GM19023 (cell line): ENCODE measurements around the gene FAM20C.
"Not testable (repeated sequence)": the region's sequence is repeated elsewhere in the genome, so short reads cannot be mapped to it uniquely, and the experiment has no call there.

Experiments used
- ATAC-seq: cut with Tn5 transposase; IDR thresholded peaks from one replicate; pipeline ENCODE4 v1.9.1; 2021; ENCODE audit warnings: mild to moderate bottlenecking, moderate library complexity; ENCODE audit not compliant: unreplicated experiment

Gene FAM20C

DNA sequence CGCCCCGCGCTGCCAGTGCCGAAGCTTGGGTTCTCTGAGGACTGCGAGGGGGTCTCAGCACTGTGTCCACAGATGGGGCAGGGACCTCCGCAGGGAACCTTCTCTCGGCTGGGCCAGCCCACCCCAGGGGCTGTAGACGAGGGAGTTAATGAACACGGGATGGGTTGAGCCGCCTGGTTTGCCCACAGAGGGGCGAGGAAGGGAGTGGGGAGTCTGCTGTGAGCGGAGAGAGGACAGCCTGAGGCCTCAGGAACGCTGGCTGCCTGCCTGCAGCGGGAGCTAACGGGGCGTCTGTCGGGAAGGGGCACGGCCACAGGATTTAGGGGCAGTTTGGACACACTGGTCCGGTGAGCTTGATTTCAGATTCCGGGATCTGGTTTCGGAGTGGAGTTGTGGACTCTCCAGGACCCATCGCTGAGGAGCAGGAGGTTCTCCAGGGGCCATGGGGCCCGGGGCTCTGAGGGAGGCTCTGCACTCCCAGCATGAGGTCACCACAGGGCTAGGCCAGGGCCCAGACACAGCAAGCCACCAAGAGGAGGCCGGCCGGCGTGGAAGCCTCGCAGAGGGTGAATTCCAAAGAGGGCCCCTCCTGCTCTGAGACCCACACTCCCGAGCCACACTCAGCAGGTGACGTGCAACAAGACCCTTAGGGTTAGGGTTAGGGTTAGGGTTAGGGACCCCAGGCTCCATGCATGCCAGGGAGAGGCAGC, 19.0 kb upstream of the FAM20C start:
- ATAC-seq: no peak

DNA sequence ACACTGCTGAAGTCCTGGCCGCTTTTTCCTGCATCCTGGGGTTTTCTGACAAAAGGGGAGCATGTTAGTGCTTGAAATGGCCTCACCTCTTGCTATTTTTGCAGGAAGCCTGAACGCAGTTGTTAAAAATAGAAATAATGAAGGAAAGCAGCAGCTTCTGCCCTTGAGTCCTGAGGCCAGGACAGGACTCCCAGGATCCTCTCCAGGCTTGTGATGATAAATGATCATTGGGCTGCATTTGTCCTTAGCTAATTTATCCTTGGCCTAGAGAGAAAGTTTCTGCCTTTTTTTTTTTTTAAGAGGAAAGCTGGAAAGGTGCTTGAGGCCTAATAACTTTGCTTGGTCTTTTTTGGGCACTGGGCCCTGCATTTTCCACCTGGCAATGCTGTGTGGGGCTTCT, 17.7 kb upstream of the FAM20C start:
- ATAC-seq: no peak

DNA sequence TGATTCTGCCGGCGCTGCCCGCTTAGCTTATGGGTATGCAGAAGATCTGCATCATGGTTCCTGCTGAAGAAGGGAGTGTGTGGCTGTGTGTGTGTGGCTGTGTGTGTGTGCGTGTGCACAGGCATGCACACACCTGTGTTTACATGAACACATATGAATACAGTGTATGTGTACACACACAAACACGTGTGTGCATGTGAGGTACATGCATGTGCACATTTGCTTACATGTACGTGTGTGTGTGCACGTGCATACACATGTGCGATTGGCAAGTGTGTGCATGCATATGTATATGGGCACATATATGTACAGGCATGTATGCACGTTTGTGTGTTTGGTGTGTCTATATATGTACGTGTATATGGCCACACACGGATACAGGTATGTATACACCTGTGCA, 16.4 kb upstream of the FAM20C start:
- ATAC-seq: no peak

DNA sequence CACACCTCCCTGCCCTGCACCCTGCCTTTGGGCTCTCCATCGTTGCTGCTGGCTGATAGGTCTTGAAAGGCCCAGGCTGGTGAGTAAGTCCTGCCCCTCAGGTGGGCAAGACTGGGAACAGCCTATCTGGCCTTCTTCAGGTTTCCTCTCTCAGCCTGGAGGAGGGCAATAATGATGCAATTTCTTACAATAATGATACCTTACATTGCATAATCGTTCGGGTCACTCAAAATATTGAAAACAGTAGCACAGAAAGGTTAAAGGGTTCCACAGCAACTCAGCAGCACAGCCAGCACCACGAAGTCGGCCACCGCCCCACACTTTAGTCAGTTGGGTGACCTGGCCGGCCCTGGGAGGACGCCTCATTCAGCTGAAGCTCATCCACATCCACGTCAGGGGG, 16.0 kb upstream of the FAM20C start:
- no peak for ATAC-seq

DNA sequence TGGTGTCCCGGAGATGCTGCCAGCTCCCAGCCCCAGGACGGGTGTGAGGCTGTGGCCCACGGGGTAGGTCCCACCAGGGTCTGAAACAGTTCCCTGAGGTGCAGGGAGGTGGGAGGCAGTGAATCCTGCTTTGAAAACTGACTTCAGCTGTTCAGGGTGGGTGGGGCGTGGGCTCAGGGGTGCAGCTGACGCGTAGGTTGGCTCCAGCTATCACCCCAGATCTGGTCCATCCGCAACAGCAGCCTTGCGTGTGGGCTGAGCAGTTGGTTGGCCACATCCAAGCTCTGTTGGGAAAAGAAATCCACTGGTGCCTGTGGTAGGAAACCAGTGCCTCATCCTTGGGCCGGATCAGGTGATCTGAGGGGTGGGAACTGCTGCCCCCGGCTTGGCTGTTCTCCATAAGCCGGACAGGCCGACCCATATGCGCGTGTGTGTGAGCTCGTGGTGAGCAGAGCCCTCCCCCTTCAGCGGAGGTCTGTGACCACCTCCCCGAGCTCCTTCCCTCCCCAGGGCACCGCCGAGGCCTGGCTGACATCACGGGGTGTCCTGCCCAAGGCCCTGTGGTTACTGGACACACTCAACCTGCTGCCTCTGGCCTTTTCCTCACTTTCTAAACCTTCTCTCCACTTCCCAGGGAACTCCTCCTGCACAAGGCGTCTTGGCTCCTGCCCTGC, 15.4 kb upstream of the FAM20C start:
- ATAC-seq: no peak

DNA sequence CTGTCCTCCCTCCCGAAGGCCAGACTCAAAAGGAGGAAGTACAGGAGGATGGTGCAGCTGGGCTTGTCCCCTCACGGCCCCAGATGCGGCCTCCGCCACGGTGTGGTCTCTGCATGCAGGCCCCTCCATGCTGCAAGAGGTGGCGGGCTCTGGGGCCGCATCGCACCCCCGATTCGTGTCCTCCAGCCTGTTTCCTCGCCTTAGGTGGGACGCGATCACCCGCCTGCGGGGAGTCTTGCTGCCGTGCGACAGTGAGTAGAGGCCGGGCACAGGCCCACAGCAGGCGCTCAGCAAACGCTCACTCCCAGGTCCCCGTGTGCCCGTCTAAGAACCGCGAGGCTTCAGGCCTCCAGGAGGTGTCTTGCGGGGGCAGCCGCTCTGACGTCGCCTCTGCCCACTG, 13.9 kb upstream of the FAM20C start:
- ATAC-seq: no peak

DNA sequence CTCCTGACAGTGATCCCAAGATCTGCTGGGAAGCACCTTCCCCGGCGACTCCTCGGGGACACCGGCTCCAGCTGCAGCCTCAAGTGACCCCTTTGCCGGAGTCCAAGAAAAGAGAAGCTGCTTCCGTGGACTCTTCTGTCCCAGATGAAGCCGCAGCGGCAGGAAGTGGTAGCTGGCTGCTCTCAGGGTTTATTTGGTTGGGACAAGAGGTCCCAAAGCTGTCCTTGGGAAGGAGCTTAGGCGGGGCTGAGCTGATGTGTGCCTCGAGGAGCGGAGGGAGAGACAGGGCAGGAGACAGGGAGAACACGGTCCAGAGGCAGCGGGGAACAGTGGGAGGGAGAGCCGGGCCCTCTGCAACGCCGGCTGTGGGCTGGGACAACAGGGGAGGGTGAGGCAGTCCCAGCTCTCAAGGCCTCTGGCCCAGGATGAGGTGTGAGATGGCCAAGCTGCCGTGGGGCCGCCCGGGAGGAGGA, 13.1 kb upstream of the FAM20C start:
- no peak for ATAC-seq

DNA sequence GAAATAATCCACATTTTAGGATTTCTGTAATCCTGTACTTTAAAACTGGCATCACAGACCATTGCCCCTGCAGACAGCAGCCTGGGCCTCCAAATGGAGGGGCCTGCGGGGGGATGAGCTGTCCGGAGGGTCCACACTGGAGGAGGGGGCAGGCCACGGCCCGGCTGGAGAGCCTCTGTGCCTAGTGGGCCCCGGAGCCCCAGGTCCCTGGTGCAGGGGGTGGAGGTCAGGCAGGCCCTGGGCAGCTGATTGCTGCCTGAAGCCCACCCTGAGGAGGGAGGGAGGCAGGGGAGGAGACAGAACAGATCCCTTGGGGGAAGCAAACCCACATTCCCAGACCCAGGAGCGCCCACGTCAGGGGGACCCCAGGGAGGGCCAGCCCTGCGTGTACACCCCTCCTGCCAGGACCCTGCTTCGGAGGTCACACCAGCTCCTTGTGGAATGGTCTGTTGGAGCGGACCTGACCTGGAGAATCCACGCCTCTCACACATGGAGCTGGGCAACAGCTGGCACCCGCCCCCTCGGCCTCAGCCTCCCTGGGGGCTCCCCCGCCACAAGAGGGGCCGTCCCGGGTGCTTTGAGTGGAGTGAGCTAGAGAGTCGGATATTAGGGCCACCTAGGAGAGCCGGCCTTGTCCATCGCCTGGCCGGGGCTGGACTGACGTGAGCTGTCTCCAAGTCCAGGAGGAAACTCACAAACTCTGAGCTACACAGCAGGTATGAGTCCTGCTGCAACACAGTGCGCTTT, 12.2 kb upstream of the FAM20C start:
- no peak for ATAC-seq

DNA sequence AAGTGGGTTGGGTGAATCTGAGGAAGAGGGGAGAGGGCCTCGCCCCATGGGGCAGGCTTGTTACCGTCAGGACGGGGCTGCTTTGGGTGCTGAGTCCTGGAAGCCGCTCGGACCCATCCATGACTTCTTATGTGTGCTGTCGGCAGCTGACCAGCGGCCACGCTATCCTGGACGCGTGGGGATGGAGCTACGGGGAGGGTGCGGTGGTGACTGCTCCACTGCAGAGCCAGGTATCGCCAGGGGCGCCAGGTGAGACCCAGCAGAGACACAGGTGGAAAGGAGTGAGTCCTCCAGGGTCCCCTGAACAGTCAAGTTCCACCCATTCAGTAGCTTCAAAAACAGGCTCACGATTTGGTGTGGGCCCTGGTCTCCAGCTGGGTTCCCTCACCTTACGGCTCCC, 10.6 kb upstream of the FAM20C start:
- no peak for ATAC-seq

DNA sequence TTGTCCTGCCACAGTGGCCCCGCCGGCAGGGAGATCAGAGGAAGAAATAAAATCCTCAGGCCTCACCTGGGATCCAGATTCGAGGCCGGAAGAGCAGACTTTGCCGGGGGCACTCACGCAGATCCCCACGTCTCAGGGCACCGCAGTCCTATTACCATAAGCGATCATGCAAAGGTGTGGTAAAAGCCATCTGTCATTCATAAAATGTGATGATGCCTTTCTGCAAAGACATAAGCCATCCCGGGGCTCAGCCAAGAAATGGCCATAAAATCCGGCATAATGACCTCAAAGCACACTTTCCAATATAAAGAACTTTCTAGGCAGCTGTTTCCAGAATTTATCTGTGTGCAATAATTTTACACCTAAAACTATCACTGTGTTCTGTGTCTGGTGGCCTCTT, 9.9 kb upstream of the FAM20C start:
- not testable (repeated sequence) for ATAC-seq

DNA sequence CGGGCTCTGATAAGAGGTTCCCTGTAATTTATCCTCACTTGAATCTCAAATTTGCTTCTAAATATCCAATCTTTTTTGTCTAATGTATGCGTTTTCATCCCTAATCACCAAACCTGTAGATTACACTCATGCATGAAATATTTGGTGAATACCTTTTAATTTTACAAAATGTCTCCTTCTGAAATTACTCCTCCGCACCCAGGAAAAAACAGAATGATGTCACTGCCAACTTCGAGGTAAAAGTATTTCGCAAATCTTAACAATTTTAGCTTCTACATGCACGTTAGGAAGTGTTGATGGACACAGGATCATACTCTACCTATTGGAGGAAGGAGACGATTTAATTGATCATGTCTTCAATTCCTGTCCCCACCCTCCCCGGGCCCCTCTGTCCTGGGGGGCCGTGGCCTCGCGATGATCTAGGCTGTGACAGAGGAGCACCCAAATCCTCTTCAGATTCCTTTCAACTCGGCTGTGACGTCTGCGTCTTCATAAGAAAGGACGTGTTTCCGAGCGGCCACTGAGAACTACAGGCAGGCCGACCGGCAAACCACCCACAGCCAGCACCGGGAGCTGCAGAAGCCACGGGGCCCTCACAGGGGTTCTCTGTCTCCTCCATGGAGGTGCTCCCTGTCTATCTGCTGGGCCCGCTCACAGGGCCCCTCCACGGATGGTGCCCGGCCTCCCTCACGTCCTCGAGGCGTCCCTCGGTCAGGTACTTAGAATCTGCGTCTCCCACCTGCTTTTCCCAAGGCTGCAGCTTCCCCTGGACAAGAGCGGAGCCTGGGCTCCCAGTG, 8.7 kb upstream of the FAM20C start:
- ATAC-seq: no peak

DNA sequence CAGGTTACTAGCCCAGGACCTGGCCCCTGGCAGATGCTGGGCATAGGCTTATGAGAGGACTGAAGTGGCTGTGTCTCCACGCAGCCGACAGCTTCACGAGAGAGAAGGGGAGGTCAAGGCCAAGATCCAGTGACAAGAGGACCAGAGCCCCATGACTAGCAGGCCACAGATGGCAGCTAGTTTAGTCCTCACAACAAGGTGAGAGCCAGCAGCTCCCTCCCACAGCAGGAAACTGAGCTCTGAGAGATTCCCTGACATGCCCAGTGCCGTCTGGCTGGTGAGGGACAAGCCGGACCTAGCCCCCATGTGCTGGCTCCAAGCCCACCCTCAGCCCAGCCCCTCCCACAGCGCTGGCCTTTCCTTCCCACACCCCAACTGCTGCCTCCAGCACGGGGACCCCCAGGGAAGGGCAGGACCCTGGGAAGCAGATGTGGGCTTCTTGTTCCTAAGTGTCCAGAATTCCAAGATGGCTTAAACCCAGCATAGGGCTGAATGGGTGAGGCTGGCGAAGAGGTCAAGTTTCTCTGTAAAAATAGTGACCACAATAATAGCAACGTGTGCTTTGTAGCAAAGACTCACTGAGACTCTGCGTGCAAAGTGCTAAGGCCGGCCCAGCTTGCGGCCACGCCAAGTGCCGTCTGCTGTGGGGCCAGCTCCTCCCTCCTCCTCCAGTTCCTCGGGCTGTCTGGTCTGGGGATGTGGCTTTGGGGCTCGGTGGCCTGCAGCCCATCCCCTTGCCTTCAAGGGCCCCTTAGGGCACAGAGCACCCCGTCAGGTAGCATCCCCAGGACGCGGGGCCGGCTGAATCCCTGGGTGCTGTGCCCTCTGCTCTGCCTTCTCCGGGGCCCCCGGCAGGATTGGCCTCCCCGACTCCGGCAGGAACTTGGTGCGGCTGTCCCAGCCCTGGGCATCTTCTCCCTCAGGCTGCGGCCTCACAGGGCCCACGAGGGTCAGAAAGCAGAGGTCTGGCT, 7.8 kb upstream of the FAM20C start:
- ATAC-seq: no peak

DNA sequence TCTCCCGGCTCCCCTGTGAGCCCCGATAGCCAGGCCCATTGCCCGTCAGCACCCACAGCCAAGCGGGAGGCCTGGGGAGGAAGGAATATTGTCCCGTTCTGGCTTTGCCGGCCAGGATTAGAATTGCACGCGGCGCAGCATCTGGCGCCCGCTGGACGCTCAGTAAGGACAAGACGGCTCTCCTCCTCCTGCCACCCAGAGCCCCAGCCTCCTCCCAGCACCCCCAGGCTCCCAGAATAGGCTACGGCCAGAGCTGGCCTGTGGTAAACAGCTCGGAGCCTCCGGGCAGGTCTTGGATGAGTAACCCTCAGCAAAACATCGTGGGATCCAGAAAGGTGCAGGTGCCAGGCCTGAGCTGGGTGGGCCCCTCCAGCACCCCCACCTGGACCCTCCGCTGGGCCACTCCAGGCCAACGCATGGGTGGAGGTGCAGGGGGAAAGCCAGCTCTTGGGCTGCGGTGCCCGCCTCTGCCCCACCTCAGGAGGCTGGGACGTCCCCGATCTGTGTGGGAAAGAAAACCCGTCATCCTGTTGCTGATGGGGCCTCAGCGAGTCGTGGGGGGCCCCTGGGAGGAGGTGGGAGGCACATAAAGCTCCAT, 5.8 kb upstream of the FAM20C start:
- ATAC-seq: no peak

DNA sequence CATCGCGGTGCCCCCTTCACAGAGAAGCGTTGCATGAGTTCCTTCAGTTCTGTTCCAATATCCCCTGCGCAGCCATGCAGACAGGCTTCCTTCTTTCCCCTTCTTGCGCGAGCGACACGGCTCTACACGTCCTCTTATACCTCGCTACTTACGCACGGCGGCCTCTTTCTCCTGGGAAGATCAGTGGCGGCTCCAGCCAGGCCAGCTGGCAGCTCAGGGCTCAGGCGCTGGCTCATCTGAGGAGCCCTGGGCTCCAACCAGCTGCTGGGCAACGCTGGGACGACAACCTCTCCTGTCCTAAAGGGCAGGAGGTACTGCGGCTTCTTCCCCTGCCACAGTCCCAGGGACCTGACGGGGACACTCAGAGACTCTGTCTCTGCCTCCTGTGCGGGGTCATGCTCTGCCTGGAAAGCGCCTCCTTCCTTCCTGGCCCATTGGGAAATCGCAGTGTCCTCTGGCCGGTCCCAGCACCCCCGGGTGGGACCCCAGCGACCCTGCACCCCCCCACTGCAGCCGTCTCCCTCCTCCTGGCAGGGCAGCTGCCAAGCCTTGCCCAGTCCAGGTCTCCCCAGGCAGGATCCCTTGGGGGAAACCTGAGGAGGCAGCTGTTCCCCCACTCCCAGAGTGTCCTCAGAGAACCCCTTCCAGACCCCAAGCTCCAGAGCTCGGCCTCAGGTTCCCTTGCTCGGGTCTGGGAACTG, 5.0 kb upstream of the FAM20C start:
- no peak for ATAC-seq

DNA sequence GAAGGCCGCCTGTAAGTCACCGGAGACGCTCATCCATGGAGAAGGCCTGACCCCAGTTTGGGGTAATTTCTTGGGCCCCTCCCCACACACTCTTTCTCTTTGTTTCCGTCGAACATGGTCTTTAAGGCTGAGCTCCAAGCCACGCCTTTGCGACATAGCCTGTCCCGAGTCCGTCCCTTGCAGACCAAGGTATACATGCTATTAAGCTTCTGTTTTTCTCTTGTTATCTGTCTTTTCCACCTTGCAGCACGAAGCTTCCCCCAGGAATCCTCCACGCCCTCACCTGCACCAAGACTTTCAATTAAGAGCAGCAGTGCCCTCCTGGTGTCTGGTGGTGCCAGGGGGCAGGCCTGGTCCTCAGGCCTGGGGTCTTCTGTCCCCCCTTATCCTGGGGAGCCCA, 4.2 kb upstream of the FAM20C start:
- ATAC-seq: no peak

DNA sequence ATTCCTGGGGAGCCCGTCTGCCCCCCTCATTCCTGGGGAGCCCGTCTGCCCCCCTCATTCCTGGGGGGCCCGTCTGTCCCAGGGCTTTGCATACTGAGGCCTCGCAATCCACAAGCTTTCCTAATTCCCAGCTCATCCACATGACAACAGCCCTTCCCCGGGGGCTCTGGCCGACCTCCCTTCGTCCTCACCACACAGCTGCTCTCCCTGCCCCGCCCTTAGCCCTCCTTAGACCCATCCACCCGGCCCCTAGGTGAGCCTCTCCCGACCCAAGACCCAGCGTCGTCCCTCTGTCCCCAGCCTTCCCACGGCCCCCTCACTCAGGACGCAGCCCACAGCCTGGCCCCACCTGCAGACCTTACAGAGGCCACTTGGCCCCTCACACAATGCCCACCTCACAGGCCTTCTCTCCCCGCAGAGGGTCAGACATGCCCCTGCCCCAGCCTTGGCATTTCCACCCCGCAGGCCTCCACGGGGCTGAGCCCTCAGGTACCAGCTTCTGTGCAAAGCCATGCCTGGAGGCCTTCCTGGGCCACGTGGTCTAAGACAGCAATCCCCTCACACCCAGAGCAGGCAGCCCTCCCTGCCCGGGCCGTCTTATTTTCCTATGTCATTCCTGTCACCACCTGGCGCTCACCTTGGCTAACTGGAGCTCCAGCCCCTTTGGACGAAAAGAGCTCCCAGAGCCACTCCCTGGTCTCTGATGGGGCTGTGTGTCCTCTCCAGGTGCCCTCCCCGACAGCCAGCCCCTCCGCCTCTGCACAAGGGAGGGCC, 3.5 kb upstream of the FAM20C start:
- no peak for ATAC-seq

DNA sequence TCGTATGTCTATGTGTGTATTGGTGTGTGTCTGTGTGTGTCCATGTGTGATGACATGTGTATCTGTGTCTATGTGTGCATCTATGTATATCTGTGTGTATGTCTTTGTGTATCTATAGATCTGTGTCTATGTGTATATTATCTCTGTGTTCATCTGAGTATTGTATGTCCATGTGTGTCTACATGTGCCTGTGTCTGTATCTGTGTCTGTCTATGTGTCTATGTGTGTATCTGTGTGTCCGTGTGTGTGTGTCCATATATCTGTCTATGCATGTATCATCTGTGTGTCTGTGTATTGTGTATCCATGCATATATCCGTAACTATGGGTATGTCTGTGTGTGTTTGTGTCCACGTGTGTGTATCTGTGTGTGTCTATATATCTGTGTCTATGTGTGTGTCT, 2.7 kb upstream of the FAM20C start:
- no peak for ATAC-seq

DNA sequence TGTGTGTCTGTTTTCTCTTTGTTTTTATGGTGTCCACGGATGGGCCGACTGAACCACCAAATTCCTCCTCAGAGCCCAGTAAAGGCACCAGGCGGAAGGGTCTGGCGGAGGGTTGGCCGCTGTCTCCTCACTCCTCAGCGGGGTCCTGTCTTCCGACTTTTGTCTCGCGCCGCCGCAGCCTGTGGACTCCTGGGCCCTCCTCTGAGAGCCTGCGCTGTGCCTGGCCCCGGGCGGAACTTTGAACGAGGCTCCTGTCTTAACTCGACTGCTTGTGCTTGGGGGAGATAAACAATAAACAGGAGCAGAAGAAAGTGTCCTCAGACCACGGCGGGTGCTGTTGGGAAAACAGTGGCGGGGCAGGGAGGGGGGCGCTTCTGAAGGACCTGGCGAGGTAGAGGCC, 2.2 kb upstream of the FAM20C start:
- ATAC-seq: no peak
